Activated effector memory CD4-positive, alpha-beta T cell treated with Interleukin-2 at 50 U/mL for 16 hours (primary cell): Measurements from ENCODE around the gene KRT4.

Experiments
- DNase-seq: peaks from one replicate; pipeline ENCODE4 v3.0.0-alpha.2; 2020

Gene KRT4

DNA sequence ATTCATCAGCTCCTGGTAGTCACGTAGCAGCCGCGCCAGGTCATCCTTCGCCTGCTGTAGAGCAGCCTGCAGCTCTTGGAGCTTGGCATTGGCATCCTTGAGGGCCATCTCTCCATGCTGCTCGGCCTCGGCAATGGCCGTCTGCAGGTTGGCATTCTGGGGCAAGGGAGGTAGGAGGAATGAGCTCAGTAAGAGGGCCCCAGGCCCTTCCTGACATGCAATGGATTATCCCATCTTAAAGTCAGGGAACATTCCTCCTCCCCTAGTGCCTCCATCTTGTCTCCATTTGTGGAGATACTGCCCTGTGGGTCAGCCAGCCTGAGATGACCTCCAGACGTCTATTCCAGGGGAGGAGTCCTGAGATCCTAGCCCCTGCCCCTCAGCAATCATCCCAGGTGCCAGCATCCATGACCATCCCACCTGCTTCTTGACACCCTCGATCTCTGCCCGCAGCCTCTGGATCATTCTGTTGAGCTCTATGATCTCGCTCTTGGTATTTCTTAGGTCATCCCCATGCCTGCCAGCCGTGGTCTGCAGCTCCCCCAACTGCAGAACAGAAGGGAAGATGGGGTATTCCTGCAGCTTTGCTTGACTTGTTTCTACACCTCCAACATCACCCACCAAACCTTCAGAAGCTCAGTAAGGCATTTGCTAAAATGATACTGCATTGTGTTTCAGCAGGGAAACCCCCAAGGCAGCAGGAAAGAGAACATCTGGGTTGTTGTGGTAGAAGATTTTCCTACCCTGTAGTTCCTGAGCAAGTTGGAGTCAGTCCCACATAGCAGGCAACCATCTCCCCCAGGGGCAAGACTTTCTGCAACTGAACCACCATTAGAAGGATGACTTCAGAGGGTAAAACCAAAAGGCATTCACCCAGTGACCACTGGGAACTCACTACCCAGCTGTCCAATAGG, 22.4 kb downstream of the KRT4 start:
- DNase-seq: no peak

DNA sequence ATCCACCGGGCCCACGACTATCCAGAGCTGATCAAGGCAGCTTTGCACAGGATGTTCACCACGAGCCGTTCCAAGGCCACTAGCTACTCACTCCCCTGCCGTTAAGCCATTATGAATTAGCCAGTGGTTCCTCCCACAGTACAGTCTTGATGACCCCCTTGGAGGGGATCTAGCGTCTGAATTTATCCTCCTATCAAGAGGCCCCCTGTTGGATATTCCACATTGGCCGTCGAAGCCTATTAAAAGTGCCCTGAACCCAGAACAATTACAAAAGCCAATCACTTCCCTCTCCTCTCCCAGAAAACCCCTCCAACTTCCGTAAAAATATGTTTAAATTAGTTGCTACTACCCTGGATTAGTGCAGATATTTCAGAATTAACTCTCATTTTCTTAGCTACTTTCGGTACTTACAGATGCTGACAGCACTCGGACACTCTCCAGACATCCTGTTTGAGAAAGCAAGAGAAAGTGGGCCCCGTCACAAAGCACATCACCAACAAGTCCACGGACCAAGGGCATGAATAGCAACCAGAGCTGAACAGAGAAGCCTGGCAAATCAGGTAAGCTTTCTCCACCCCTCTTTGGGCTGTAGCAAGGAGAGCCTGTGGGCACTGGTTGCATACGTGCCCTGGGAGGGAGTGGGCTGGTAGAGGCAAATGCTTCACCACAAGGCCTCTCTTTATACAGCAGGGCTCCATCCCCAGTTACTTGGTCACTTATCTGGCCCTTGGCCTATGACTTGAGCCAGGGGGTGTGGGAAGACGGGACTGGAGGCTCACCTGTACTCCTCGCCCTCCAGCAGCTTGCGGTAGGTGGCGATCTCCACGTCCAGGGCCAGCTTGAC, 23.3 kb downstream of the KRT4 start:
- DNase-seq: no peak

- DNase-seq: no peak
These were observed 24.1 kb downstream of the KRT4 start for GRCh38 chr12:52789637-52790426.

GRCh38 chr12:52788876-52789636, 24.9 kb downstream of the KRT4 start:
- no peak for DNase-seq

DNA sequence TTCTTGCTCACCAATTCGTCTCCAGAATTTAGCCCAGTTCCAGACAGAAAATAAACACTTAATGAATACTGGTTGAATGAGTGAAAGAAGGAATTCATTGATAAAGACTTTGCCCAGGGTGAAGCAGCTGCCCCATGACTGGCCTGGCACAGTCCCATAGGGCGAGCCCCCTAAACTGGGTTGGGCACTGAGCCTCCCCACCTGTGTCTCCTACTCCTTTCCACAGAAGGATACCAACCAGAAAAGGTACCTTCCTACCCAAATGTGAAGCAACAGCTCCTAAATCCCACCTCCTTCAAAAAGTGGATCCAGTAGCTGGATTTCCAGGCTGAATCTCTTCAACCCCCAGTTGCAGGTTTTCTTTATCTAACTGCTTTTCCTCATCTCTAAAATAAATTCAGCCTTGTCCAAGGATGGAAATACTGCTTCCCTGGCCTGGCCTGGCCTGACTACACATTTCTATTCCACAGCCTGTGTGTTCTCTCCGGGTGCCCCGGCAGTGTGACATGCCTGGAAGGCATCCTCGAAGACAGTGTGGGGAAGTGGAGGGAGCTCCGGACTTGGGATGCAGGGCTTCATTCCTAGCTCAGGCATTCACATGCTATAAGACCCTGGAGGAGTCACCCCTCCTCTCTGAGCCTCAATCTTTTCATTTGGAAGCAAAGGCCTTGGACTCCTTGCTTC, 25.6 kb downstream of the KRT4 start:
- no peak for DNase-seq

DNA sequence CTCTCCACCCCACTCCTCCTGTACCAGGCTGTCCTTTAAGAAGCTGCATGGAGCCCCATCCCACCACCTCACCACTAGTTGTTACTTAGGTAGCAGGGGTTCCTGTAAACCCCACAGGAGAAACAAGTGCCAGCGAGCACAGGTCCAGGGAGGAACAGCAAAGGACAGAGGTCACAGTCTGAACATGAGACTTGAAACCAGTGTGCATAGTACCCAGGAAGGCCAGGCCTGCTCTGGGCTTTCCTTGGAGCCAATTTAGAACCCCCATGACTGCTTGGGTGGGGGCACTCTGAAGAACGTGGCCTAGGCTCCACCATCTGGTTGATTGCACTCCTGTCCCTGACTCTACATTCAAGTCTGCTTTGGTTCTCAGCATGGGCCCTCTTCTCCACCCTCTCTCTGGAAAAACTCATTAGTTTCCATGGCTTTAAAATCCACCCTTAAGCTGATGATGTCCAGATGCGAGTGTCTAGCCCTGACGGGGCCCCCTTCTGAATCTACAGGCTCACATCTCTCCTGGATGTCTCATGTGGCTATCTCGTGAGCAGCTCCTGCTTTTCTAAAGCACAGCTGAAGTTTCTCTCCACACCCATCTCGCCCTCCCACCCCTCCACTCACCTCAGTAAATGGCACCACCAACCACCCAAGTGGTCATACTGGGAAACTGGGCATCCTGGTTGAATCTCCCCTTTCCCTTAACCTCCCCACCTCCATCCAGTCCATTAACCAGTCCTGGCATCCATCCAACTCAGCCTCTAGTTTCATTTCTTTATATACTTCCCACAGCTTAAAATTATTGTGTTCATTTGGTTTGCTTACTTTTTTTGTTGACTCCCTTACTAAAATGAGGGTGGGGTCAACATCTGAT, 26.4 kb downstream of the KRT4 start:
- DNase-seq: no peak

DNA sequence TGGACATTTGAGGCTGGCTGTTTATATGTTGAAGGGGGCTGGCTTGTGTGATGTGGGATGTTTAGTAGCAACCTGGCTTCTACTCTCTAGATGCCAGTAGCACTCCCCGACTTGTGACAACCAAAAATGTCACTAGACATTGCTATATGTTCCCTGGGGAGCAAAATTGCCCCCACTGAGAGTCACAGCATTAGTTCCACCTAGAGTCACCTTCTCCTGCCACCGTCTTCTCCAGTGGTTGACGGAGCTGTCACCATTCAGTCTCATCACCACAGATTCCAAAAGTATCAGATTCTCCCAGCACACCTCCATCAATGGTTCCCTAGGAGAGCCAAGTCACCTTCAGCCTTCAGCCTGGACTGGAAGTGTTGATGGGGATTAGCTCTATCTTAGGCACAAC, 29.0 kb downstream of the KRT4 start:
- DNase-seq: no peak

DNA sequence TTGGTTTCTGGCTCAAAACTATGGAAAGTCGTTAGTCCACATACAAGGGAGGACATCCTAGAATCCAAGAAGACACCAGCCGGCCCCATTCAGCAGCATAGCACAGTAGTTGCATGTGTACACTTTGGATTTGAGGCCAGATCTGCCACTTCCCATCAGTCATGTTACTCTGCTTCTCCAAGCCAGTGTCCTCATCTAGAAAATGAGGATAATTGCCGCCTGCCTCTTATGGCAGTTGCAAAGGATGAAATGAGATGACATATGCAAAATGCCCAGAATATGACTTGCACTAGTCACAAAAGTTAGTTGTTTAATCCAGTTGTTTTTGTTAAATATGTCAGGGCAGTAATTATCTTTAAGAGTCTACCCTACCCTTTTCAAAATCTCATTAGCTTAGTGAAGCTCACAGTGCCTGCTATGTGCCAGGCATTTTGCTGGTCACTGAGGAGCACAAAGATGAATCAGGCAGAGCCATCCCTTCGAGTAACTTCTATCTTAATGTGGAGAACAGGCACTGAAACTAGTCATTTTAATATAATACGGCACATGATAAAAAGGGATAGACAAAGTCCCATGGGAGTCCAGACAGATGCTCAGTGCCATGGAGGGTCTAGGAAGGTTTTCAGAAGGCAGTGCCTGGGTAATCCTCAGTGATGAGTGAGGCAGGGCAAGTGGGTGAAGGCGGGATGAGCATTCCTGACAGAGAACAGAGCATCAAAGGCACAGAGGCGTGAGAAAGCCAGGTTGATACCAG, 30.2 kb downstream of the KRT4 start:
- DNase-seq: no peak

GRCh38 chr12:52782502-52782901, 31.4 kb downstream of the KRT4 start:
- no peak for DNase-seq

DNA sequence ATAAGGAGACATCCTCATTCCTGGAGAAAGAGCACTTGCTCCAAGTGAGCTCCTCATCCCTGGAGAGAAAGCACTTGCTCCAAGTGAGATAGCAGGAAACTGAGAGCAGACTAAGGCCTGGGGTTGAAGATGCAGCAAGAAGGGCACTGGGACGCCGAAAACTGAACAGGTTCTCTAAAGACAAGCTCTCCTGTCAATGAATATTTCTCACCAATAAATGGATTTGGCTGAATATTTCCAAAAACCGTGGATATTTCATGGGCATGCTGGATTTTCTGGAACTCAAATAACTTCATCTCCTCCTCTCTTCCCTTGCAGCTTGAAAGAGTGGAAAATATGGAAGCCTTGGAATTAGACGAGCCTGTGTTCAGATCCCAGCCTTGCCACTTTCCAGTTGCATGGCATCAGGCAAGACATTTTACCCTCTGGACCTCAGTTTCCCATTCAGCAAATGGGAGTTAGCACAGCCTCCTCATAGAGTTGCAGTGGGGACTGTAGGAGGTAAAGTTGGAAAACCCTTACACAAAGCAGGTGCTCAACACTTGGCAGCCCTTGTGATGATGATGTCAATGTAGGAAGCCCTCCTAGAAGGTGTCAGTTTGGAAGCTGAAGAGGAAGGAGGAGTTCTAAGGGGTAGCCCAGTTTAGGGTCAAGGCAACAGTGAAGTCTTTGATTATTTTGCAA, 32.4 kb downstream of the KRT4 start:
- no peak for DNase-seq

DNA sequence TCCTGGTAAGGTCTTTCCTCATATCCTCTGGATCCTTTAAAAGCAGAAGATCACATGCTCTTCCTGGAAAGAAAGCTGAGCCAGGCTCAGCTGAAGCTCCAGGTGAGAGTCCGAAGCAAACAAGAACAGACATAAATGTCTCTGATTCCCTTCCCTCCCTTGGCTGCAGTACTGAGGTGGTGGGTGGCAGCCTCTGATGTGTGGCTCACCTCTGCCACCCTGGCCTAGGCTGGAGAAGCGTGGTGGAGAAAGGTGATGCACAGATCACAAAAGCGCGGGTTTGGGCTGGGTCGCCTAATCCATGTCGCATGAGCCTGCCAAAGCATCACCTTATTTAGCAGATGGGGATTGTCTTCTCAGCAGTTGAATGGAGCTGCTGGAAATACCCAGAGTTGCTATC, 34.0 kb downstream of the KRT4 start:
- no peak for DNase-seq

GRCh38 chr12:52778833-52779232, 35.1 kb downstream of the KRT4 start:
- no peak for DNase-seq

DNA sequence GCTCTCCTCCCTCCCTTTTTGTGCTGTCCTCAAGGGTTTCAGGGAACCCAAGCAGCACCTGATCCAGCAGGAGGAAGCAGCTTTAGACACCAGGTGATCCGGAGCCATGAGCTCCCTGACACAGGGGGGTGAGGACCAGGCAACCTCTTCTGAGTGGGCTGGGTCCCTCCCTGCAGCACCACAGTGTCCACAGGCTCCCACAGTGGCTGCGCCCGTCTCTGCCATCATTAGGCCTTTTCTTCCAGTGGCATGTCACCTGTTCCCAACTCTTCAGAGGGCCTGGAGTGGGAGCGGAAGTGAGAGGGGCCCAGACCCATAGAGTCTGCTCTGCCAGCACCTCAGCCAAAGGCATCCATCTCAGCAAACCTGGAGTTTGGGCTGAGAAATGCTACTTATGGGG, 36.4 kb downstream of the KRT4 start:
- DNase-seq: no peak

GRCh38 chr12:52776913-52777395, 37.0 kb downstream of the KRT4 start, which contains the start of gene KRT76:
Gene KRT76 (minus strand): TSS chr12:52777345. CDS start chr12:52777291, 54 bp downstream.
- DNase-seq: no peak

- DNase-seq: no peak
These were observed 37.5 kb downstream of the KRT4 start for GRCh38 chr12:52776435-52776834.

DNA sequence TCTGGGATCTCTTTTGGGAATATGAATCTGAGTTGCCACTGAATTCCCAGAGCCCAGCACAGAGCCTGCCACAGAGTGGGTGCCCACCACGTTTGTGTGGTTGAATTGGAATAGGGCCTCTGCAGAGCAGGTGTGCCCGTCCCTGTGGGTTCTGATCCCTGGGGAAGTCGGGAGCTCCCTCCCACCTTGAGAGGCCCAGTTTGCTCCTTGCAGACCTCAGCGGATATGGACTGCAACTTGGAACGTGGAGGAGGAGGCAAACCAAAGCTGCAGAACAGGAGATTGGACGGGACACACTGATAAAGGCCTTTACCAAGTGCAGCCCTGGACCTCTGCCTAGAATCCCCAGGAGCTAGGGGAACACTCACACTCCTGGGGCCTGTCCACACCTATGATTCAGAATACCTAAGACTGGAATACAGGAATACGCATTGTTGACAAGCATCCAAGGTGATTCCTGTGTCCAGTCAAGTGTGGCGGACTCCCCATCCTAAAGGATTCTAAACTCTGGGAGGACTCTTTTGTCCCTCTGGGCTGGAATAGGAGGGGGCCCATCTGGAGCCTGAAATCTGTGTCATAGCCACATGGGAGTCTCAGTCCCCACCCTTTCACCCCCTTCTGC, 39.2 kb downstream of the KRT4 start:
- no peak for DNase-seq

DNA sequence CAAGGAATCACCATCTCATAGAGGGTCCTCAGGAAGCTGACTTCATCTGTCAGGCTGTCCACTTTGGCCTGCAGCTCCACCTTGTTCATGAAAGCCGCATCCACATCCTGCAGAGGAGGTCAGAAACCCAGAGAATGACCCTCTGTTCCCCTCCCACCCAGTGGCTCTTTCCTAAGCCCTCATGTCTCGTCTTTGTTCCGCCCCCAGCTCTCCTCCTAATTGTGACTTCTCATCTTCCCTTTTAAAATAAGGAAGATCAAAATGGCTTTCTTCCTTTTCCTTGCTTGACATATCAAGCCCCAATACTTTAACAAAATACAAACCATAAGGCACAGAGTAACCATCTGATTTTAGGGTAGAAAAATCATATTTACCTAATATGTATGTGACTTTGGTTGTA, 41.1 kb downstream of the KRT4 start:
- DNase-seq: no peak

- no peak for DNase-seq
These were observed 41.7 kb downstream of the KRT4 start for GRCh38 chr12:52772188-52772587.

GRCh38 chr12:52771505-52771904, 42.4 kb downstream of the KRT4 start:
- DNase-seq: no peak
